Activated CD4-positive, CD25-positive, alpha-beta regulatory T cell (primary cell): ENCODE results near the gene ZRANB1.
"Not testable (repeated sequence)": the region's sequence is repeated elsewhere in the genome, so short reads cannot be mapped to it uniquely, and the experiment has no call there.

Source experiments
- DNase-seq, 4 experiments: peaks; one replicate each; lab custom pipeline; 2025; lab: John Stamatoyannopoulos, UW

Gene ZRANB1

GRCh38 chr10:124963866-124964720 is 22.2 kb downstream of the ZRANB1 start:
- DNase-seq: no peak

- no peak for DNase-seq
These were observed 24.1 kb downstream of the ZRANB1 start for GRCh38 chr10:124966008-124966407.

- DNase-seq: no peak
These were observed 25.3 kb downstream of the ZRANB1 start for GRCh38 chr10:124967255-124967654.

GRCh38 chr10:124971276-124971675 is 29.4 kb downstream of the ZRANB1 start:
- DNase-seq: no peak

GRCh38 chr10:124972637-124973036 is 30.7 kb downstream of the ZRANB1 start:
- no peak for DNase-seq

GRCh38 chr10:124974131-124974530 is 32.2 kb downstream of the ZRANB1 start:
- DNase-seq: no peak

- no peak for DNase-seq
These were observed 34.1 kb downstream of the ZRANB1 start for GRCh38 chr10:124975977-124976514.

GRCh38 chr10:124977161-124977560 is 35.2 kb downstream of the ZRANB1 start:
- DNase-seq: no peak

- no peak for DNase-seq
These were observed 35.9 kb downstream of the ZRANB1 start for GRCh38 chr10:124977648-124978375.

GRCh38 chr10:124978376-124978725 is 36.4 kb downstream of the ZRANB1 start:
- DNase-seq: no peak

- DNase-seq: no peak
These were observed 41.4 kb downstream of the ZRANB1 start for GRCh38 chr10:124983321-124983720.

GRCh38 chr10:124984376-124984775 is 42.5 kb downstream of the ZRANB1 start:
- DNase-seq: no peak

GRCh38 chr10:124985162-124985561 is 43.2 kb downstream of the ZRANB1 start:
- DNase-seq: no peak

- no peak for DNase-seq
These were observed 45.9 kb downstream of the ZRANB1 start for GRCh38 chr10:124987788-124988187.

- not testable (repeated sequence) for DNase-seq
These were observed 46.8 kb downstream of the ZRANB1 start for GRCh38 chr10:124988753-124989152.

GRCh38 chr10:124989526-124989925 is 47.6 kb downstream of the ZRANB1 start:
- no peak for DNase-seq

GRCh38 chr10:124990671-124991625 is 49.0 kb downstream of the ZRANB1 start:
- DNase-seq: no peak

- DNase-seq: no peak
These were observed 49.9 kb downstream of the ZRANB1 start for GRCh38 chr10:124991835-124992234.

GRCh38 chr10:124992462-124993344 is 50.8 kb downstream of the ZRANB1 start:
- no peak for DNase-seq

GRCh38 chr10:124993345-124993708 is 51.4 kb downstream of the ZRANB1 start:
- DNase-seq: no peak
